ENCODE results near the gene CHPT1. TPM values are rescaled to one million over a fixed set of nuclear protein-coding genes. Genes with fewer than 3 reads are reported as not detected.

The CHPT1 gene
- total and polyA plus RNA-seq, 9 of the 15 experiments (the other 6 are each of a cell fraction or from before 2014, with no cell fraction given) = 15.3 to 210 (median 91.9) TPM

- Histone ChIP-seq H3K9me1 (ENCODE audit: control insufficient read depth, insufficient read depth, low read length) (no peaks in the 10 kb centered on the region), H3K27ac (ENCODE audit: extremely low read depth, low read depth, low read length) (no peak overlapping the region; the same call in 2 of the 3 replicates), H3K4me2 (ENCODE audit: insufficient read depth, low read length) (no peak overlapping the region), H3K4me3 (no peak overlapping the region), H3K36me3 (ENCODE audit: control insufficient read depth, insufficient read depth, low read length) (peaks cover 87% of the 10 kb centered on the region), H2AFZ (ENCODE audit: low read depth, low read length) (no peak overlapping the region), H4K20me1 (replicated peaks; ENCODE audit: control insufficient read depth, insufficient read depth, low read length) (no peaks in the 10 kb centered on the region), H3K79me2 (ENCODE audit: control insufficient read depth, insufficient read depth, low read length) (no peaks in the 10 kb centered on the region), H3K9me3 (replicated peaks; ENCODE audit: control insufficient read depth, insufficient read depth, low read depth, low read length) (no peaks in the 10 kb centered on the region), H3K27me3 (ENCODE audit: control insufficient read depth in 2 of 2, insufficient read depth in 2 of 2, low read length in 2 of 2) (no peaks in the 10 kb centered on the region), H3K4me1 (replicated peaks in 1 of 2; ENCODE audit: control insufficient read depth in 2 of 2, insufficient read depth in 2 of 2, low read length in 2 of 2) (no peaks in the 10 kb centered on the region), H3K9ac (ENCODE audit: insufficient read depth in 1 of 2, low read depth in 2 of 2, low read length in 2 of 2) (no peak overlapping the region)
- no peak for TF ChIP-seq DPF2 (IDR thresholded peaks at IDR 0.05)
- no peak for TF ChIP-seq ZBTB49 (CRISPR knock-in tag; IDR thresholded peaks at IDR 0.05; ENCODE audit: borderline replicate concordance)
- no peak for TF ChIP-seq PML (IDR thresholded peaks at IDR 0.05; ENCODE audit: low read length)
- TF ChIP-seq U2AF2 (optimal IDR thresholded peaks at IDR 0.05; ENCODE audit: low read depth, low read length) = no peak
- TF ChIP-seq GABPB1 (CRISPR knock-in tag; IDR thresholded peaks at IDR 0.05) = no peak
- TF ChIP-seq EP300 (IDR thresholded peaks at IDR 0.05; ENCODE audit: low read length) = no peak
- CTCF ChIA-PET (ENCODE audit: low intra/inter-chr PET ratio) = no interaction called here
- no TSS peak for BruUV-seq (replicated peaks)
- 74% methylated on average over 1 of the region's 1 CpG for WGBS (ENCODE audit: insufficient coverage, low coverage, missing lambda C conversion rate)
- in situ Hi-C loops (cut with MboI) = no loop called here
- ATAC-seq (no peak), DNase-seq (ENCODE audit: extremely low read depth in 1 of 4, low spot score in 3 of 4) (no peak), FAIRE-seq (no peak)
- intact Hi-C loops (cut with micrococcal nuclease) = no loop called here
- POLR2A ChIA-PET = interaction anchor here (1.1 kb wide), 1 partner anchor 26 kb away, joined by 5 read pairs; no protein-coding TSS in a partner anchor
Observed at GRCh38 chr12:101746196-101746595, 48.8 kb downstream of the CHPT1 start.

Data from K562 (cell line).